B cell (primary cell): ENCODE measurements around the gene ARHGAP26. TPM values are rescaled to one million over a fixed set of nuclear protein-coding genes. Genes with fewer than 3 reads are reported as not detected.

Source experiments
- ATAC-seq: fragments of 200-7000 bp; cut with Tn5 transposase; one replicate; pipeline ENCODE4 v1.10.0; 2021; ENCODE audit warnings: low read depth, mild to moderate bottlenecking, moderate number of reproducible peaks, moderate library complexity
- CTCF ChIA-PET: fragments of 350-600 bp; sonication (Branson Sonifier 250); formaldehyde crosslinking; loops from one replicate; lab custom pipeline; 2021; ENCODE audit warnings: antibody characterized with exemption, inconsistent platforms; lab: Charles Lee
- POLR2A ChIA-PET: fragments of 350-600 bp; sonication (Branson Sonifier 250); formaldehyde crosslinking; loops from one replicate; lab custom pipeline; 2021; ENCODE audit warnings: antibody characterized with exemption; lab: Charles Lee
- DNase-seq: peaks from one replicate; pipeline ENCODE4 v3.0.0; 2013
- H2AFZ ChIP-seq: 2 replicates; pipeline ENCODE4 v1.6.1; 2012; ENCODE audit warnings: mild to moderate bottlenecking, low read depth, low read length; ENCODE audit not compliant: insufficient read depth, poor library complexity, severe bottlenecking
- H3K27ac ChIP-seq, 2 donors: 1 replicate in 1 of 2; 2 replicates in 1 of 2; pipeline ENCODE4 v1.5.1; 2012 to 2013; ENCODE audit warnings: low read length in 2 of 2, mild to moderate bottlenecking in 2 of 2, moderate library complexity in 1 of 2
- H3K27me3 ChIP-seq, 4 experiments: fragments of 200-600 bp in 1 of 4; sonication (generic) in 1 of 4; replicated peaks in 1 of 4; 1 replicate in 2 of 4; 2 replicates in 2 of 4; pipeline versions ENCODE4 v1.6.1 to v1.7.0; 2013 to 2016; ENCODE audit warnings: low read length in 3 of 4, mild to moderate bottlenecking in 2 of 4, mixed read lengths in 1 of 4, moderate library complexity in 1 of 4; ENCODE audit not compliant: insufficient read depth in 4 of 4, control insufficient read depth in 3 of 4; ENCODE audit errors: control extremely low read depth in 1 of 4
- H3K36me3 ChIP-seq, 2 experiments: replicated peaks in 1 of 2; 1 replicate in 1 of 2; 2 replicates in 1 of 2; pipeline versions ENCODE4 v1.6.1 to v1.7.1; 2013; ENCODE audit warnings: low read length in 1 of 2; ENCODE audit not compliant: insufficient read depth in 2 of 2, control insufficient read depth in 1 of 2; ENCODE audit errors: control extremely low read depth in 1 of 2, extremely low read depth in 1 of 2
- H3K4me1 ChIP-seq, 2 donors: fragments of 200-600 bp in 1 of 2; sonication (generic) in 1 of 2; 1 replicate in 1 of 2; 2 replicates in 1 of 2; pipeline versions ENCODE4 v1.5.1 to v1.6.1; 2013 to 2017; ENCODE audit warnings: low read length in 2 of 2; ENCODE audit not compliant: control insufficient read depth in 2 of 2, insufficient read depth in 2 of 2
- H3K4me2 ChIP-seq: replicated peaks from 2 replicates; pipeline ENCODE3; 2012; ENCODE audit warnings: mild to moderate bottlenecking, low read depth, low read length; ENCODE audit not compliant: poor library complexity, severe bottlenecking
- H3K4me3 ChIP-seq, 5 experiments: fragments of 200-600 bp in 1 of 5; sonication (generic) in 1 of 5; 1 replicate in 3 of 5; 2 replicates in 2 of 5; pipeline versions ENCODE4 v1.5.1 to v1.7.0; 2011 to 2016; ENCODE audit warnings: low read length in 4 of 5, mild to moderate bottlenecking in 4 of 5, low read depth in 2 of 5, control low read depth in 1 of 5, moderate library complexity in 1 of 5; ENCODE audit not compliant: insufficient read depth in 1 of 5; ENCODE audit errors: control extremely low read depth in 1 of 5, extremely low read depth in 1 of 5
- H3K79me2 ChIP-seq: fragments of 200-600 bp; sonication (generic); one replicate; pipeline ENCODE4 v1.6.0; 2016; ENCODE audit warnings: low read length; ENCODE audit not compliant: control insufficient read depth, insufficient read depth
- H3K9ac ChIP-seq: fragments of 200-600 bp; sonication (generic); 2 replicates; pipeline ENCODE4 v1.6.1; 2017; ENCODE audit warnings: mild to moderate bottlenecking, low read length, moderate library complexity
- H3K9me3 ChIP-seq, 3 donors: one replicate each; pipeline versions ENCODE4 v1.6.1 to v1.7.1; 2013; ENCODE audit warnings: low read length in 2 of 3; ENCODE audit not compliant: control insufficient read depth in 2 of 3, insufficient read depth in 1 of 3; ENCODE audit errors: control extremely low read depth in 1 of 3
- H4K20me1 ChIP-seq: 2 replicates; pipeline ENCODE4 v1.6.0; 2012; ENCODE audit warnings: mild to moderate bottlenecking, low read length; ENCODE audit not compliant: insufficient read depth, control insufficient read depth, poor library complexity, severe bottlenecking
- H3K27ac Mint-ChIP-seq: one replicate; pipeline ENCODE4 v1.8.0; 2021; ENCODE audit warnings: mixed read lengths
- H3K27me3 Mint-ChIP-seq: one replicate; pipeline ENCODE4 v1.8.0; 2021; ENCODE audit warnings: mixed read lengths
- H3K4me1 Mint-ChIP-seq: one replicate; pipeline ENCODE4 v1.8.0; 2021; ENCODE audit warnings: mixed read lengths
- H3K4me3 Mint-ChIP-seq: one replicate; pipeline ENCODE4 v1.8.0; 2021; ENCODE audit warnings: mixed read lengths
- H3K9me3 Mint-ChIP-seq: one replicate; pipeline ENCODE4 v1.8.0; 2022; ENCODE audit warnings: mixed read lengths; ENCODE audit not compliant: insufficient read depth
- EZH2 ChIP-seq: IDR thresholded peaks from 2 replicates; pipeline ENCODE4 v1.6.1; 2012; ENCODE audit warnings: borderline replicate concordance, low read depth, mild to moderate bottlenecking, moderate library complexity, low read length; ENCODE audit not compliant: insufficient read depth, poor library complexity, severe bottlenecking
- WGBS: methylation state at CpG from one replicate; pipeline ENCODE4 v1.1.5; 2013; ENCODE audit warnings: missing lambda C conversion rate; ENCODE audit not compliant: insufficient coverage; 5-methylcytosine and 5-hydroxymethylcytosine counted together
- intact Hi-C: fragments of 100-400 bp; cut with micrococcal nuclease; formaldehyde crosslinking; loops from one replicate; pipeline ENCODE4 v1.10.0; 2022
- polyA plus RNA-seq: library from polyadenylated mRNA; depleted of rRNA; stranded (reverse); fragments of >200 nt; gene quantifications from 2 replicates; pipeline ENCODE4 v1.2.3, GENCODE V29; 2012
- total RNA-seq, 2 donors: library from RNA; stranded (reverse); fragments of 120-200 nt in 1 of 2; gene quantifications; 1 replicate in 1 of 2; 2 replicates in 1 of 2; pipeline versions ENCODE4 v1.2.3 to v1.2.4, GENCODE V29; 2013 to 2022
- TF ChIP-seq, protein P1 (sequence below): fragments of 200-600 bp; IDR thresholded peaks from one replicate; pipeline ENCODE4 v1.8.0; 2022; ENCODE audit warnings: antibody characterized with exemption, mild to moderate bottlenecking

Gene ARHGAP26
- total and polyA plus RNA-seq, 2 donors (not counting 1 experiment from before 2014, with no cell fraction given) = 1.8 to 22.5 TPM

DNA sequence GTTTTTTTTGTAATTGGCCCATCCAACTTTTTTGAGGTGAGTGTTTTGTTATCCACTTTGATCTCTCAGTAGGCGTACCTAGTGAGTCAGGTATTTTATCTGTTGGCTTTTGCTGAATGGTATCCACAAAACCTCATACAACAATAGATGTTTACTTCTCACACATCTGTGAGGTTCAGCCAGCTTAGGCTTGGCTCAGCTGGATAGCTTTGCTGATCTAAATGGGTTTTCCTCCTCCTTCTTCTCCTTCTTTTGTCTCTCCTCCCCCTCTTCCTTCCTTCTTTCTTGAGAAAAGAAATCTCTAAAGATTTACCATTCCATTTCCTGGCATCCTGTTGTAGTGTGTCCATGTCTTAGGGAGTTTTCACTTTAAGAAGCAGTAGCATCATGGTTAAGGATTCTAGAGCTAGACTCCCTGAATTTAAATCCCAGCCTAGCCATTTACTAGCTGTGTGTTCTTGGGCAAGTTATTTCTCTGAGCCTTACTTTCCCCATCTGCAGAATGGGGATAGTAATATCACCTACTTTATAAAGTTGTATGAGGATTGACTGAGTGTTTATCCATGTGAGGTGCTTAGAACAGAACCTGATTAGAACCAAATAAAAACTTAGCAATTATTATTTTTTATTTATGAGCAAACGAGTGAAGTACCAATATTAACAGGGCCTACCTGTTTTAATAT is 126.3 kb downstream of the ARHGAP26 start:
- Histone ChIP-seq H3K9ac (no peak overlapping the region), H3K79me2 (no peaks in the 10 kb centered on the region), H3K9me3 (no peaks in the 10 kb centered on the region), H4K20me1 (no peaks in the 10 kb centered on the region), H3K36me3 (peaks cover 0 to 7% of the 10 kb centered on the region in 2 experiments), H3K27ac (no peak overlapping the region), H3K4me1 (no peaks in the 10 kb centered on the region), H3K27me3 (no peaks in the 10 kb centered on the region), H2AFZ (no peak overlapping the region), H3K4me2 (no peak overlapping the region), H3K4me3 (no peak overlapping the region)
- no peak overlapping the region for H3K4me3 Mint-ChIP-seq
- intact Hi-C loops = no loop called here
- WGBS = no CpG with 5 or more reads among the region's 2 CpGs
- no peaks in the 10 kb centered on the region for H3K27me3 Mint-ChIP-seq
- no peaks in the 10 kb centered on the region for H3K4me1 Mint-ChIP-seq
- ChIA-PET CTCF (interaction anchor here (1.0 to 5.6 kb wide), 2 partner anchors 8 to 148 kb away, joined by 4 to 30 read pairs; no protein-coding TSS in a partner anchor), POLR2A (no interaction called here)
- ATAC-seq (no peak), DNase-seq (no peak)
- H3K27ac Mint-ChIP-seq = no peak overlapping the region
- no peak for TF ChIP-seq EZH2
- TF ChIP-seq, protein P1, sequence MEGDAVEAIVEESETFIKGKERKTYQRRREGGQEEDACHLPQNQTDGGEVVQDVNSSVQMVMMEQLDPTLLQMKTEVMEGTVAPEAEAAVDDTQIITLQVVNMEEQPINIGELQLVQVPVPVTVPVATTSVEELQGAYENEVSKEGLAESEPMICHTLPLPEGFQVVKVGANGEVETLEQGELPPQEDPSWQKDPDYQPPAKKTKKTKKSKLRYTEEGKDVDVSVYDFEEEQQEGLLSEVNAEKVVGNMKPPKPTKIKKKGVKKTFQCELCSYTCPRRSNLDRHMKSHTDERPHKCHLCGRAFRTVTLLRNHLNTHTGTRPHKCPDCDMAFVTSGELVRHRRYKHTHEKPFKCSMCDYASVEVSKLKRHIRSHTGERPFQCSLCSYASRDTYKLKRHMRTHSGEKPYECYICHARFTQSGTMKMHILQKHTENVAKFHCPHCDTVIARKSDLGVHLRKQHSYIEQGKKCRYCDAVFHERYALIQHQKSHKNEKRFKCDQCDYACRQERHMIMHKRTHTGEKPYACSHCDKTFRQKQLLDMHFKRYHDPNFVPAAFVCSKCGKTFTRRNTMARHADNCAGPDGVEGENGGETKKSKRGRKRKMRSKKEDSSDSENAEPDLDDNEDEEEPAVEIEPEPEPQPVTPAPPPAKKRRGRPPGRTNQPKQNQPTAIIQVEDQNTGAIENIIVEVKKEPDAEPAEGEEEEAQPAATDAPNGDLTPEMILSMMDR = no peak
- H3K9me3 Mint-ChIP-seq = no peaks in the 10 kb centered on the region

- Histone ChIP-seq H3K4me2 (no peak overlapping the region), H3K9me3 (no peaks in the 10 kb centered on the region), H3K79me2 (no peaks in the 10 kb centered on the region), H3K9ac (no peak overlapping the region), H3K27me3 (no peaks in the 10 kb centered on the region), H3K36me3 (peaks cover 4 to 7% of the 10 kb centered on the region in 2 experiments), H2AFZ (no peak overlapping the region), H3K27ac (no peak overlapping the region), H4K20me1 (no peaks in the 10 kb centered on the region), H3K4me1 (no peaks in the 10 kb centered on the region), H3K4me3 (no peak overlapping the region)
- TF ChIP-seq, protein P1 = no peak
- no peak for TF ChIP-seq EZH2
- no CpG with 5 or more reads among the region's 4 CpGs for WGBS
- ATAC-seq = no peak
- Mint-ChIP-seq H3K9me3 (no peaks in the 10 kb centered on the region), H3K4me1 (no peaks in the 10 kb centered on the region), H3K4me3 (no peak overlapping the region), H3K27ac (no peak overlapping the region), H3K27me3 (no peaks in the 10 kb centered on the region)
- ChIA-PET CTCF (interaction anchor here (1.0 to 5.6 kb wide), 2 partner anchors 9 to 149 kb away, joined by 4 to 30 read pairs; no protein-coding TSS in a partner anchor), POLR2A (no interaction called here)
- intact Hi-C loops = no loop called here
- no peak for DNase-seq
Observed at GRCh38 chr5:142897328-142897727, 127.2 kb downstream of the ARHGAP26 start.
